ENCODE data around the gene LANCL2.

Gene LANCL2

GRCh38 chr7:55448526-55448925 lies 83.4 kb downstream of the LANCL2 start:
- no peaks in the 10 kb centered on the region for H3K4me1 ChIP-seq (ENCODE audit: control insufficient read depth, insufficient read depth, low read length)
- no peaks in the 10 kb centered on the region for H3K9me3 ChIP-seq (ENCODE audit: control insufficient read depth, insufficient read depth, low read length)
- H3K36me3 ChIP-seq (ENCODE audit: control insufficient read depth, insufficient read depth, low read length), result no peaks in the 10 kb centered on the region
- no peak overlapping the region for H3K4me3 ChIP-seq (ENCODE audit: low read depth, low read length)
- H3K9ac ChIP-seq (ENCODE audit: low read depth, low read length), result no peak overlapping the region
- H3K27me3 ChIP-seq (ENCODE audit: control insufficient read depth, insufficient read depth, low read length), result no peaks in the 10 kb centered on the region

- Histone ChIP-seq H3K36me3 (ENCODE audit: control insufficient read depth, insufficient read depth, low read length) (no peaks in the 10 kb centered on the region), H3K27me3 (ENCODE audit: control insufficient read depth, insufficient read depth, low read length) (no peaks in the 10 kb centered on the region), H3K9me3 (ENCODE audit: control insufficient read depth, insufficient read depth, low read length) (no peaks in the 10 kb centered on the region), H3K4me3 (ENCODE audit: low read depth, low read length) (no peak overlapping the region), H3K9ac (ENCODE audit: low read depth, low read length) (no peak overlapping the region), H3K4me1 (ENCODE audit: control insufficient read depth, insufficient read depth, low read length) (no peaks in the 10 kb centered on the region)
These were observed 84.3 kb downstream of the LANCL2 start for GRCh38 chr7:55449205-55449991.

- H3K27me3 ChIP-seq (ENCODE audit: control insufficient read depth, insufficient read depth, low read length), result no peaks in the 10 kb centered on the region
- H3K9me3 ChIP-seq (ENCODE audit: control insufficient read depth, insufficient read depth, low read length), result no peaks in the 10 kb centered on the region
- no peaks in the 10 kb centered on the region for H3K4me1 ChIP-seq (ENCODE audit: control insufficient read depth, insufficient read depth, low read length)
- no peak overlapping the region for H3K9ac ChIP-seq (ENCODE audit: low read depth, low read length)
- no peaks in the 10 kb centered on the region for H3K36me3 ChIP-seq (ENCODE audit: control insufficient read depth, insufficient read depth, low read length)
- no peak overlapping the region for H3K4me3 ChIP-seq (ENCODE audit: low read depth, low read length)
These were observed 84.9 kb downstream of the LANCL2 start for GRCh38 chr7:55449992-55450535.

GRCh38 chr7:55452971-55453370 lies 87.8 kb downstream of the LANCL2 start:
- H3K4me1 ChIP-seq (ENCODE audit: control insufficient read depth, insufficient read depth, low read length), result no peaks in the 10 kb centered on the region
- H3K36me3 ChIP-seq (ENCODE audit: control insufficient read depth, insufficient read depth, low read length), result no peaks in the 10 kb centered on the region
- H3K27me3 ChIP-seq (ENCODE audit: control insufficient read depth, insufficient read depth, low read length), result no peaks in the 10 kb centered on the region
- no peak overlapping the region for H3K4me3 ChIP-seq (ENCODE audit: low read depth, low read length)
- no peak overlapping the region for H3K9ac ChIP-seq (ENCODE audit: low read depth, low read length)
- H3K9me3 ChIP-seq (ENCODE audit: control insufficient read depth, insufficient read depth, low read length), result no peaks in the 10 kb centered on the region

GRCh38 chr7:55457801-55458200 lies 92.7 kb downstream of the LANCL2 start:
- H3K27me3 ChIP-seq (ENCODE audit: control insufficient read depth, insufficient read depth, low read length), result no peaks in the 10 kb centered on the region
- H3K9me3 ChIP-seq (ENCODE audit: control insufficient read depth, insufficient read depth, low read length), result no peaks in the 10 kb centered on the region
- no peaks in the 10 kb centered on the region for H3K36me3 ChIP-seq (ENCODE audit: control insufficient read depth, insufficient read depth, low read length)
- no peaks in the 10 kb centered on the region for H3K4me1 ChIP-seq (ENCODE audit: control insufficient read depth, insufficient read depth, low read length)
- H3K9ac ChIP-seq (ENCODE audit: low read depth, low read length), result no peak overlapping the region
- H3K4me3 ChIP-seq (ENCODE audit: low read depth, low read length), result no peak overlapping the region

- Histone ChIP-seq H3K4me3 (ENCODE audit: low read depth, low read length) (no peak overlapping the region), H3K27me3 (ENCODE audit: control insufficient read depth, insufficient read depth, low read length) (no peaks in the 10 kb centered on the region), H3K9ac (ENCODE audit: low read depth, low read length) (no peak overlapping the region), H3K4me1 (ENCODE audit: control insufficient read depth, insufficient read depth, low read length) (no peaks in the 10 kb centered on the region), H3K9me3 (ENCODE audit: control insufficient read depth, insufficient read depth, low read length) (no peaks in the 10 kb centered on the region), H3K36me3 (ENCODE audit: control insufficient read depth, insufficient read depth, low read length) (peaks cover under 1% of the 10 kb centered on the region)
These were observed 93.2 kb downstream of the LANCL2 start for GRCh38 chr7:55458351-55458750.

GRCh38 chr7:55463686-55464262 lies 98.6 kb downstream of the LANCL2 start:
- Histone ChIP-seq H3K4me1 (ENCODE audit: control insufficient read depth, insufficient read depth, low read length) (no peaks in the 10 kb centered on the region), H3K36me3 (ENCODE audit: control insufficient read depth, insufficient read depth, low read length) (peaks cover 16% of the 10 kb centered on the region)

GRCh38 chr7:55464422-55464821 lies 99.3 kb downstream of the LANCL2 start:
- H3K9ac ChIP-seq (ENCODE audit: low read depth, low read length), result no peak overlapping the region
- H3K4me1 ChIP-seq (ENCODE audit: control insufficient read depth, insufficient read depth, low read length), result no peaks in the 10 kb centered on the region
- H3K36me3 ChIP-seq (ENCODE audit: control insufficient read depth, insufficient read depth, low read length), result peaks cover 16% of the 10 kb centered on the region
- H3K4me3 ChIP-seq (ENCODE audit: low read depth, low read length), result no peak overlapping the region
- H3K9me3 ChIP-seq (ENCODE audit: control insufficient read depth, insufficient read depth, low read length), result peaks cover 10% of the 10 kb centered on the region
- no peaks in the 10 kb centered on the region for H3K27me3 ChIP-seq (ENCODE audit: control insufficient read depth, insufficient read depth, low read length)

More at GRCh38 chr7:55463686-55464262, 98.6 kb downstream of the LANCL2 start:
- Histone ChIP-seq H3K9ac (ENCODE audit: low read depth, low read length) (no peak overlapping the region), H3K9me3 (ENCODE audit: control insufficient read depth, insufficient read depth, low read length) (peaks cover 10% of the 10 kb centered on the region), H3K27me3 (ENCODE audit: control insufficient read depth, insufficient read depth, low read length) (no peaks in the 10 kb centered on the region), H3K4me3 (ENCODE audit: low read depth, low read length) (no peak overlapping the region)

GRCh38 chr7:55465691-55466090 lies 100.6 kb downstream of the LANCL2 start:
- no peaks in the 10 kb centered on the region for H3K27me3 ChIP-seq (ENCODE audit: control insufficient read depth, insufficient read depth, low read length)
- H3K9me3 ChIP-seq (ENCODE audit: control insufficient read depth, insufficient read depth, low read length), result peaks cover 10% of the 10 kb centered on the region
- H3K36me3 ChIP-seq (ENCODE audit: control insufficient read depth, insufficient read depth, low read length), result peaks cover 16% of the 10 kb centered on the region
- no peak overlapping the region for H3K9ac ChIP-seq (ENCODE audit: low read depth, low read length)
- H3K4me1 ChIP-seq (ENCODE audit: control insufficient read depth, insufficient read depth, low read length), result no peaks in the 10 kb centered on the region
- H3K4me3 ChIP-seq (ENCODE audit: low read depth, low read length), result no peak overlapping the region

GRCh38 chr7:55467047-55467593 lies 102.0 kb downstream of the LANCL2 start:
- Histone ChIP-seq H3K36me3 (ENCODE audit: control insufficient read depth, insufficient read depth, low read length) (peaks cover 16% of the 10 kb centered on the region), H3K9ac (ENCODE audit: low read depth, low read length) (no peak overlapping the region), H3K4me1 (ENCODE audit: control insufficient read depth, insufficient read depth, low read length) (no peaks in the 10 kb centered on the region)

GRCh38 chr7:55468495-55468894 lies 103.4 kb downstream of the LANCL2 start:
- no peak overlapping the region for H3K9ac ChIP-seq (ENCODE audit: low read depth, low read length)
- no peak overlapping the region for H3K4me3 ChIP-seq (ENCODE audit: low read depth, low read length)
- H3K4me1 ChIP-seq (ENCODE audit: control insufficient read depth, insufficient read depth, low read length), result no peaks in the 10 kb centered on the region
- no peaks in the 10 kb centered on the region for H3K27me3 ChIP-seq (ENCODE audit: control insufficient read depth, insufficient read depth, low read length)
- peaks cover 15% of the 10 kb centered on the region for H3K36me3 ChIP-seq (ENCODE audit: control insufficient read depth, insufficient read depth, low read length)
- peaks cover 10% of the 10 kb centered on the region for H3K9me3 ChIP-seq (ENCODE audit: control insufficient read depth, insufficient read depth, low read length)

More at GRCh38 chr7:55467047-55467593, 102.0 kb downstream of the LANCL2 start:
- Histone ChIP-seq H3K27me3 (ENCODE audit: control insufficient read depth, insufficient read depth, low read length) (no peaks in the 10 kb centered on the region), H3K9me3 (ENCODE audit: control insufficient read depth, insufficient read depth, low read length) (peaks cover 10% of the 10 kb centered on the region), H3K4me3 (ENCODE audit: low read depth, low read length) (no peak overlapping the region)

- no peak overlapping the region for H3K4me3 ChIP-seq (ENCODE audit: low read depth, low read length)
- peaks cover 7% of the 10 kb centered on the region for H3K9me3 ChIP-seq (ENCODE audit: control insufficient read depth, insufficient read depth, low read length)
- no peaks in the 10 kb centered on the region for H3K4me1 ChIP-seq (ENCODE audit: control insufficient read depth, insufficient read depth, low read length)
- H3K36me3 ChIP-seq (ENCODE audit: control insufficient read depth, insufficient read depth, low read length), result peaks cover 7% of the 10 kb centered on the region
- no peak overlapping the region for H3K9ac ChIP-seq (ENCODE audit: low read depth, low read length)
- no peaks in the 10 kb centered on the region for H3K27me3 ChIP-seq (ENCODE audit: control insufficient read depth, insufficient read depth, low read length)
These were observed 104.1 kb downstream of the LANCL2 start for GRCh38 chr7:55469271-55469681.
